ENCODE results near the gene GNA15. TPM values are rescaled to one million over a fixed set of nuclear protein-coding genes. Genes with fewer than 3 reads are reported as not detected.

Gene GNA15
- total and polyA plus RNA-seq, 12 donors, result 0.61 to 16.3 (median 6.8) TPM

DNA sequence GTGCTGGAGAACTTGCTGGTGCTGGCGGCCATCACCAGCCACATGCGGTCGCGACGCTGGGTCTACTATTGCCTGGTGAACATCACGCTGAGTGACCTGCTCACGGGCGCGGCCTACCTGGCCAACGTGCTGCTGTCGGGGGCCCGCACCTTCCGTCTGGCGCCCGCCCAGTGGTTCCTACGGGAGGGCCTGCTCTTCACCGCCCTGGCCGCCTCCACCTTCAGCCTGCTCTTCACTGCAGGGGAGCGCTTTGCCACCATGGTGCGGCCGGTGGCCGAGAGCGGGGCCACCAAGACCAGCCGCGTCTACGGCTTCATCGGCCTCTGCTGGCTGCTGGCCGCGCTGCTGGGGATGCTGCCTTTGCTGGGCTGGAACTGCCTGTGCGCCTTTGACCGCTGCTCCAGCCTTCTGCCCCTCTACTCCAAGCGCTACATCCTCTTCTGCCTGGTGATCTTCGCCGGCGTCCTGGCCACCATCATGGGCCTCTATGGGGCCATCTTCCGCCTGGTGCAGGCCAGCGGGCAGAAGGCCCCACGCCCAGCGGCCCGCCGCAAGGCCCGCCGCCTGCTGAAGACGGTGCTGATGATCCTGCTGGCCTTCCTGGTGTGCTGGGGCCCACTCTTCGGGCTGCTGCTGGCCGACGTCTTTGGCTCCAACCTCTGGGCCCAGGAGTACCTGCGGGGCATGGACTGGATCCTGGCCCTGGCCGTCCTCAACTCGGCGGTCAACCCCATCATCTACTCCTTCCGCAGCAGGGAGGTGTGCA, 43.3 kb downstream of the GNA15 start:
- no peak overlapping the region for H3K4me3 ChIP-seq
- peak overlapping the region in 2 of 5 donors; percentile 12 to 52 for H3K27ac ChIP-seq
- H3K9me3 ChIP-seq (replicated peaks in 1 of 3), result no peaks in the 10 kb centered on the region
- TF ChIP-seq CTCF (IDR thresholded peaks at IDR 0.05) (no peak), POLR2A (IDR thresholded peaks at IDR 0.05) (no peak)
- no peaks in the 10 kb centered on the region for H3K27me3 ChIP-seq
- intact Hi-C loops (cut with DNase I), result no loop called here
- peak in 1 of 7 donors; percentile 14 for DNase-seq
- 60 to 89% (median 81%) methylated on average over 4 to 52 of the region's 52 CpGs for WGBS, 4 donors
- H3K4me1 ChIP-seq (replicated peaks in 1 of 2), result no peaks in the 10 kb centered on the region
- no peaks in the 10 kb centered on the region for H3K36me3 ChIP-seq (replicated peaks in 1 of 2)

- Histone ChIP-seq H3K27me3 (no peaks in the 10 kb centered on the region), H3K4me1 (replicated peaks in 1 of 2) (no peaks in the 10 kb centered on the region), H3K9me3 (replicated peaks in 1 of 3) (no peaks in the 10 kb centered on the region), H3K27ac (no peak overlapping the region), H3K36me3 (replicated peaks in 1 of 2) (no peaks in the 10 kb centered on the region), H3K4me3 (no peak overlapping the region)
- no peak for TF ChIP-seq POLR2A (IDR thresholded peaks at IDR 0.05)
- no peak for TF ChIP-seq CTCF (IDR thresholded peaks at IDR 0.05)
- intact Hi-C loops (cut with DNase I), result no loop called here
- WGBS, 4 donors, result 72 to 98% (median 77%) methylated on average over 8 to 31 of the region's 31 CpGs
- peak in 1 of 7 donors; percentile 14 for DNase-seq
Measured at GRCh38 chr19:3179739-3180293, 44.0 kb downstream of the GNA15 start.

DNA sequence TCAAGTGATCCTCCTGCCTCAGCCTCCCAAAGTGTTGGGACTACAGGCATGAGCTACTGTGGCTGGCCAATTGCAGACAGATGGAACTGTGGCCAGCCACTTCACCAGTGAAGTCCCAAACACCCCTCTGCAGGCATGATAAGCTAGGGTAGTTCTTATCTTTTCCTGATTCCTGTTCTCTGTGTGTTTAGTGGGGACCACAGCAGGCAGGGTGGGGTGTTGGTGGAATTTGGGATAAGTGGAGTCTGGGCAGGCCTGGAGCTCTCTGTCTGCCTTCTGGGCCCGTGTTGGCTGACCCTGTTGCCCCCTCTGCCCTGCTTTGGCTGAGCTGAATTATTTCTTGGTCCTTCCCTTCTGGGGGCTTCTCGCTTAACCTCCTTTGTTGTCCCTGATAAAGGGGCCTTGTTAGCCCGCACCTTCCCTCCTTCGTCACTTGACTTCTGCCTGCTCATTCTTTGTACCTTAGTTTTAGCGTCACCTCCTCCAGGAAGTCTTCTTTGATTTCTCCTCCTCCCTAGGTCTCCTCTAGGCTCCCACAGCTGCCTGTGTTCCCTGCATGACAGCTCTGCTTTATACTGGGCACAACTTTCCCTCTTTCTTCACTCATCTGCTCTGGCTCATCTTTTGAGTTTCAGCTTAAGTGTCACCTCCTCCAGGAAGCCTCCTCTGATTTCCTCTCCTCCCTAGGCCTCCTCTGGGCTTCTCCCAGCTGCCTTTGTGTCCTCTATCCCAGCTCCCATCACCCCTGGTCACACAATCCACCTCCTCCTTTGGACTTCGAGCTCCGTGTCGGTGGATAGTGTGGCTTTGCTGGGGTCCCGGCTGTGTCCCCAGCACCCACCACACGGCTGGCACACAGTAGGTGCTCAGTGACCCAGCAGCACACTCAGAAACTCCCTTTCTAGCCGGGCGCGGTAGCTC, 48.1 kb downstream of the GNA15 start:
- TF ChIP-seq POLR2A (IDR thresholded peaks at IDR 0.05), result no peak
- TF ChIP-seq CTCF (IDR thresholded peaks at IDR 0.05), result no peak
- H3K4me3 ChIP-seq, result no peak overlapping the region
- intact Hi-C loops (cut with DNase I), result no loop called here
- H3K9me3 ChIP-seq (replicated peaks in 1 of 3), result no peaks in the 10 kb centered on the region
- peaks cover 14 to 25% of the 10 kb centered on the region in 2 donors for H3K4me1 ChIP-seq (replicated peaks in 1 of 2)
- H3K36me3 ChIP-seq (replicated peaks in 1 of 2), result no peaks in the 10 kb centered on the region
- DNase-seq, result peak in 1 of 7 donors; percentile 13
- no peak overlapping the region for H3K27ac ChIP-seq
- no peaks in the 10 kb centered on the region for H3K27me3 ChIP-seq
- 71 to 77% (median 73%) methylated on average over 12 to 13 of the region's 13 CpGs for WGBS, 4 donors

All from adrenal gland (tissue), 12 donors.